A549 (cell line): Measurements from ENCODE around the gene TMCO4. TPM values are rescaled to one million over a fixed set of nuclear protein-coding genes. Genes with fewer than 3 reads are reported as not detected.

Experiments
- ATAC-seq, 2 experiments: fragments of 200-7000 bp in 1 of 2; fragments of >200 bp in 1 of 2; cut with Nextera tagmentation in 1 of 2; cut with Tn5 transposase in 1 of 2; 3 replicates each; pipeline versions ENCODE4 v1.8.0 to v1.9.1; 2018 to 2020; ENCODE audit warnings: mild to moderate bottlenecking in 1 of 2, moderate library complexity in 1 of 2
- CTCF ChIA-PET: fragments of 300-600 bp; sonication (Branson Sonifier 250); formaldehyde crosslinking; extraction: SDS; loops from one replicate; lab custom pipeline; 2021; ENCODE audit warnings: antibody characterized with exemption, inconsistent platforms; lab: Yijun Ruan, JAX
- POLR2A ChIA-PET: fragments of 350-600 bp; formaldehyde crosslinking; extraction: SDS; loops from one replicate; lab custom pipeline; 2021; ENCODE audit warnings: antibody characterized with exemption, inconsistent platforms; lab: Yijun Ruan, JAX
- DNase-seq, 2 experiments: peaks; one replicate each; pipeline versions ENCODE4 v3.0.0 to v3.0.0-alpha.2; 2011 to 2016; ENCODE audit warnings: low read depth in 1 of 2, low spot score in 1 of 2
- FAIRE-seq: peaks from 2 replicates; lab custom pipeline; 2011; peaks lifted over from hg19 to GRCh38; lab: Jason Lieb, UNC
- H3K27ac ChIP-seq, 2 experiments: fragments of >200 bp; sonication (Bioruptor Twin); formaldehyde crosslinking; 3 replicates each; pipeline ENCODE4 v1.5.1; 2016 to 2017
- H3K4me1 ChIP-seq: fragments of >200 bp; sonication (Bioruptor Twin); formaldehyde crosslinking; 3 replicates; pipeline ENCODE4 v1.6.1; 2016
- H3K4me2 ChIP-seq: fragments of >200 bp; sonication (Bioruptor Twin); formaldehyde crosslinking; 3 replicates; pipeline ENCODE4 v1.6.1; 2016
- H3K4me3 ChIP-seq: fragments of >200 bp; sonication (Bioruptor Twin); formaldehyde crosslinking; 3 replicates; pipeline ENCODE4 v1.5.1; 2016
- H3K9me3 ChIP-seq: fragments of >200 bp; sonication (Bioruptor Twin); formaldehyde crosslinking; 3 replicates; pipeline ENCODE4 v1.6.1; 2016
- ATOH8 ChIP-seq: fragments of 250-450 bp; sonication (Bioruptor Pico); IDR thresholded peaks from 2 replicates; pipeline ENCODE4 v1.5.0; 2020; ENCODE audit warnings: low read depth, mild to moderate bottlenecking, moderate library complexity
- BHLHE40 ChIP-seq: IDR thresholded peaks from 2 replicates; pipeline ENCODE4 v1.6.1; 2012; ENCODE audit warnings: low read depth, low read length, inconsistent platforms
- CBX8 ChIP-seq: fragments of 200-600 bp; sonication (generic); IDR thresholded peaks from 2 replicates; pipeline ENCODE4 v1.6.1; 2016
- EHMT2 ChIP-seq: fragments of 200-600 bp; sonication (generic); IDR thresholded peaks from 2 replicates; pipeline ENCODE4 v1.6.1; 2016; ENCODE audit warnings: antibody characterized with exemption, low read depth, mild to moderate bottlenecking, moderate library complexity
- ESRRA ChIP-seq: fragments of 150-350 bp; IDR thresholded peaks from 2 replicates; pipeline ENCODE4 v1.6.1; 2014; ENCODE audit warnings: mild to moderate bottlenecking, low read length, borderline replicate concordance
- FOSB ChIP-seq: fragments of 250-450 bp; sonication (Bioruptor Pico); IDR thresholded peaks from 2 replicates; pipeline ENCODE4 v1.5.0; 2020; ENCODE audit warnings: mild to moderate bottlenecking, moderate library complexity
- FOSL2 ChIP-seq, 2 experiments: fragments of 450-650 bp in 1 of 2; fragments of >200 bp in 1 of 2; sonication (Bioruptor Twin) in 1 of 2; formaldehyde crosslinking; IDR thresholded peaks; 2 replicates each; pipeline versions ENCODE4 v1.5.0 to v1.6.1; 2016 to 2020; ENCODE audit warnings: mild to moderate bottlenecking in 1 of 2, moderate library complexity in 1 of 2
- FOXS1 ChIP-seq: fragments of 250-450 bp; sonication (Bioruptor Pico); IDR thresholded peaks from 2 replicates; pipeline ENCODE4 v1.5.0; 2020; ENCODE audit warnings: mild to moderate bottlenecking, moderate library complexity
- HEYL ChIP-seq: fragments of 250-450 bp; sonication (Bioruptor Pico); IDR thresholded peaks from 2 replicates; pipeline ENCODE4 v1.8.0; 2021; ENCODE audit warnings: mild to moderate bottlenecking, moderate library complexity
- HMGXB4 ChIP-seq: fragments of 250-450 bp; sonication (Bioruptor Pico); IDR thresholded peaks from 2 replicates; pipeline ENCODE4 v1.5.0; 2021; ENCODE audit warnings: mild to moderate bottlenecking, moderate library complexity, borderline replicate concordance
- HOXB13 ChIP-seq: fragments of 250-450 bp; sonication (Bioruptor Pico); IDR thresholded peaks from 2 replicates; pipeline ENCODE4 v1.5.0; 2020; ENCODE audit warnings: low read depth, mild to moderate bottlenecking, moderate library complexity
- NR3C1 ChIP-seq: fragments of >200 bp; sonication (Bioruptor Twin); formaldehyde crosslinking; IDR thresholded peaks from 3 replicates; pipeline ENCODE4 v1.6.1; 2017
- PBX3 ChIP-seq: IDR thresholded peaks from 2 replicates; pipeline ENCODE4 v1.6.1; 2012
- POLR2A ChIP-seq: IDR thresholded peaks from 2 replicates; pipeline ENCODE4 v1.6.1; 2012; ENCODE audit warnings: mild to moderate bottlenecking, low read length
- POLR2AphosphoS2 ChIP-seq: conservative IDR thresholded peaks from 2 replicates; pipeline ENCODE4 v1.6.1; 2012; ENCODE audit warnings: low read length, improper control_type of control experiment, inconsistent platforms
- RARB ChIP-seq: fragments of 250-450 bp; sonication (Bioruptor Pico); IDR thresholded peaks from 2 replicates; pipeline ENCODE4 v1.8.0; 2021; ENCODE audit warnings: mild to moderate bottlenecking, moderate library complexity
- REST ChIP-seq: fragments of 200-600 bp; sonication (generic); IDR thresholded peaks from 2 replicates; pipeline ENCODE4 v1.6.1; 2016; ENCODE audit warnings: antibody characterized with exemption, mild to moderate bottlenecking, moderate library complexity
- TFCP2L1 ChIP-seq: fragments of 250-450 bp; sonication (Bioruptor Pico); IDR thresholded peaks from 2 replicates; pipeline ENCODE4 v1.5.0; 2021; ENCODE audit warnings: mild to moderate bottlenecking
- ZSCAN20 ChIP-seq: fragments of 250-450 bp; sonication (Bioruptor Pico); IDR thresholded peaks from 2 replicates; pipeline ENCODE4 v1.8.0; 2022; ENCODE audit warnings: mild to moderate bottlenecking, moderate library complexity
- WGBS: methylation state at CpG from one replicate; pipeline ENCODE4 v1.1.6; 2017; ENCODE audit errors: missing lambda C conversion rate; 5-methylcytosine and 5-hydroxymethylcytosine counted together
- polyA plus RNA-seq, 4 experiments: library from polyadenylated mRNA; depleted of rRNA in 3 of 4; stranded (reverse); fragments of >200 nt; fragmentation: RNase III in 1 of 4; extraction: RNeasy Plus Mini Kit Qiagen cat#74134 plus additional on column Dnase treatment in 1 of 4; gene quantifications; 2 replicates in 3 of 4; 3 replicates in 1 of 4; pipeline ENCODE4 v1.2.3, GENCODE V29; 2011 to 2017

Gene TMCO4
- polyA plus RNA-seq, 2 of the 4 experiments (the other 2 are of a cell fraction): 4.0 to 4.6 TPM

- 70% methylated on average over 7 of the region's 9 CpGs for WGBS
- H3K4me2 ChIP-seq: no peak overlapping the region
- no peak overlapping the region for H3K27ac ChIP-seq
- TF ChIP-seq POLR2A (no peak), BHLHE40 (no peak), ZSCAN20 (CRISPR knock-in tag) (no peak), ESRRA (no peak), RARB (CRISPR knock-in tag) (no peak), REST (no peak), HEYL (CRISPR knock-in tag) (no peak), PBX3 (no peak), EHMT2 (no peak), HMGXB4 (CRISPR knock-in tag) (no peak)
- ATAC-seq (no peak), FAIRE-seq (no peak), DNase-seq (no peak)
- peaks cover 4% of the 10 kb centered on the region; the same call in 2 of the 3 replicates for H3K9me3 ChIP-seq
- H3K4me3 ChIP-seq: no peak overlapping the region
- ChIA-PET CTCF (interaction anchor here (1.0 to 1.4 kb wide), 3 partner anchors 10 to 64 kb away, joined by 3 to 4 read pairs (median 3); no protein-coding TSS in a partner anchor), POLR2A (no interaction called here)
- no peaks in the 10 kb centered on the region for H3K4me1 ChIP-seq
Measured at GRCh38 chr1:19725606-19726005, 74.1 kb downstream of the TMCO4 start.

- no peak for FAIRE-seq
- H3K4me2 ChIP-seq: no peak overlapping the region
- ChIA-PET POLR2A (no interaction called here), CTCF (interaction anchor here (1.3 kb wide), 1 partner anchor 8 kb away, joined by 5 read pairs; no protein-coding TSS in a partner anchor)
- H3K27ac ChIP-seq: no peak overlapping the region
- no peaks in the 10 kb centered on the region for H3K4me1 ChIP-seq
- 68% methylated on average over 4 of the region's 4 CpGs for WGBS
- TF ChIP-seq BHLHE40: no peak
- ATAC-seq: no peak
- DNase-seq: no peak
- no peaks in the 10 kb centered on the region for H3K9me3 ChIP-seq
- H3K4me3 ChIP-seq: no peak overlapping the region
Measured at GRCh38 chr1:19723874-19724273, 75.8 kb downstream of the TMCO4 start.

- 84% methylated on average over 4 of the region's 4 CpGs for WGBS
- H3K4me3 ChIP-seq: no peak overlapping the region
- no peak overlapping the region for H3K27ac ChIP-seq
- DNase-seq (no peak), ATAC-seq (no peak), FAIRE-seq (no peak)
- H3K4me1 ChIP-seq: no peaks in the 10 kb centered on the region
- H3K9me3 ChIP-seq: no peaks in the 10 kb centered on the region
- ChIA-PET POLR2A (no interaction called here), CTCF (no interaction called here)
- no peak overlapping the region for H3K4me2 ChIP-seq
- TF ChIP-seq TFCP2L1 (CRISPR knock-in tag): no peak
- TF ChIP-seq FOSL2 (IDR thresholded peaks at IDR 0.05): no peak
- TF ChIP-seq FOSL2 (CRISPR knock-in tag; IDR thresholded peaks at IDR 0.05): no peak
- TF ChIP-seq FOSB (CRISPR knock-in tag): no peak
- TF ChIP-seq NR3C1: no peak
- no peak for TF ChIP-seq CBX8
- TF ChIP-seq ZSCAN20 (CRISPR knock-in tag): no peak
- no peak for TF ChIP-seq POLR2AphosphoS2
- TF ChIP-seq FOXS1: no peak
- TF ChIP-seq POLR2A: no peak
- TF ChIP-seq HOXB13 (CRISPR knock-in tag): no peak
- TF ChIP-seq ATOH8 (CRISPR knock-in tag): no peak
Measured at GRCh38 chr1:19720973-19721372, 78.7 kb downstream of the TMCO4 start.
